ENCODE results near the gene CRAMP1. TPM values are rescaled to one million over a fixed set of nuclear protein-coding genes. Genes with fewer than 3 reads are reported as not detected.
A peak's percentile ranks its signal among the peaks of the same experiment; 100 is the strongest.

The CRAMP1 gene
- total RNA-seq, 1 experiment from 2014 or later = 33.0 TPM

DNA sequence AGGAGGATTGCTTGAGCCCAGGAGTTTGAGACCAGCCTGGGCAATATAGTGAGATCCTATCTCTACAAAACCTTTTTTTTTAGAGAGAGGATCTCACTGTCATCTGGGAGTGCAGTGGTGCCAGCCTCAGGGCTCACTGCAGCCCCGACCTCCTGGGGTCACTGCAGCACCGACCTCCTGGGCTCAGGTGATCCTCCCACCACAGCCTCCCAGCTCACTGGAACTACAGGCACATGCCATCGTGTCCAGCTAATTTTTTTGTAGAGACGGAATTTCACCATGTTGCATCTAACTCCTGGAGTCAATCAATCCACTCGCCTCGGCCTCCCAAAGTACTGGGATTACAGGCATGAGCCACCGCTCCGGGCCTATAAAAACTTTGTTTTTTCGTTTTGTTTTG lies 109.2 kb downstream of the CRAMP1 start:
- POLR2A ChIA-PET (ENCODE audit: low non-redundant PET) = no interaction called here
- Histone ChIP-seq H3K4me1 (ENCODE audit: insufficient read depth, low read length, poor library complexity, severe bottlenecking) (peaks cover 3% of the 10 kb centered on the region), H3K27me3 (replicated peaks; ENCODE audit: insufficient read depth, low read depth, low read length, poor library complexity) (no peaks in the 10 kb centered on the region), H3K4me3 (ENCODE audit: low read depth, low read length, poor library complexity, severe bottlenecking) (no peak overlapping the region), H3K9me3 (ENCODE audit: low read depth, low read length, poor library complexity, severe bottlenecking) (no peaks in the 10 kb centered on the region), H3K36me3 (ENCODE audit: insufficient read depth, low read length, poor library complexity, severe bottlenecking) (no peaks in the 10 kb centered on the region), H3K27ac (ENCODE audit: low read depth, low read length, poor library complexity, severe bottlenecking) (no peak overlapping the region)
- CTCF ChIA-PET = interaction anchor here (0.7 kb wide), 1 partner anchor 536 kb away, joined by 5 read pairs; no protein-coding TSS in a partner anchor
- BruUV-seq (replicated peaks) = no TSS peak
- no peak for DNase-seq (ENCODE audit: low spot score)
- intact Hi-C loops (cut with micrococcal nuclease; ENCODE audit: unreplicated experiment) = no loop called here
- TF ChIP-seq, protein P1, sequence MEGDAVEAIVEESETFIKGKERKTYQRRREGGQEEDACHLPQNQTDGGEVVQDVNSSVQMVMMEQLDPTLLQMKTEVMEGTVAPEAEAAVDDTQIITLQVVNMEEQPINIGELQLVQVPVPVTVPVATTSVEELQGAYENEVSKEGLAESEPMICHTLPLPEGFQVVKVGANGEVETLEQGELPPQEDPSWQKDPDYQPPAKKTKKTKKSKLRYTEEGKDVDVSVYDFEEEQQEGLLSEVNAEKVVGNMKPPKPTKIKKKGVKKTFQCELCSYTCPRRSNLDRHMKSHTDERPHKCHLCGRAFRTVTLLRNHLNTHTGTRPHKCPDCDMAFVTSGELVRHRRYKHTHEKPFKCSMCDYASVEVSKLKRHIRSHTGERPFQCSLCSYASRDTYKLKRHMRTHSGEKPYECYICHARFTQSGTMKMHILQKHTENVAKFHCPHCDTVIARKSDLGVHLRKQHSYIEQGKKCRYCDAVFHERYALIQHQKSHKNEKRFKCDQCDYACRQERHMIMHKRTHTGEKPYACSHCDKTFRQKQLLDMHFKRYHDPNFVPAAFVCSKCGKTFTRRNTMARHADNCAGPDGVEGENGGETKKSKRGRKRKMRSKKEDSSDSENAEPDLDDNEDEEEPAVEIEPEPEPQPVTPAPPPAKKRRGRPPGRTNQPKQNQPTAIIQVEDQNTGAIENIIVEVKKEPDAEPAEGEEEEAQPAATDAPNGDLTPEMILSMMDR (conservative IDR thresholded peaks at IDR 0.05; ENCODE audit: low read depth, low read length) = no peak
- TF ChIP-seq EZH2 (IDR thresholded peaks at IDR 0.05; ENCODE audit: borderline replicate concordance, low read depth, low read length, poor library complexity, severe bottlenecking) = no peak

DNA sequence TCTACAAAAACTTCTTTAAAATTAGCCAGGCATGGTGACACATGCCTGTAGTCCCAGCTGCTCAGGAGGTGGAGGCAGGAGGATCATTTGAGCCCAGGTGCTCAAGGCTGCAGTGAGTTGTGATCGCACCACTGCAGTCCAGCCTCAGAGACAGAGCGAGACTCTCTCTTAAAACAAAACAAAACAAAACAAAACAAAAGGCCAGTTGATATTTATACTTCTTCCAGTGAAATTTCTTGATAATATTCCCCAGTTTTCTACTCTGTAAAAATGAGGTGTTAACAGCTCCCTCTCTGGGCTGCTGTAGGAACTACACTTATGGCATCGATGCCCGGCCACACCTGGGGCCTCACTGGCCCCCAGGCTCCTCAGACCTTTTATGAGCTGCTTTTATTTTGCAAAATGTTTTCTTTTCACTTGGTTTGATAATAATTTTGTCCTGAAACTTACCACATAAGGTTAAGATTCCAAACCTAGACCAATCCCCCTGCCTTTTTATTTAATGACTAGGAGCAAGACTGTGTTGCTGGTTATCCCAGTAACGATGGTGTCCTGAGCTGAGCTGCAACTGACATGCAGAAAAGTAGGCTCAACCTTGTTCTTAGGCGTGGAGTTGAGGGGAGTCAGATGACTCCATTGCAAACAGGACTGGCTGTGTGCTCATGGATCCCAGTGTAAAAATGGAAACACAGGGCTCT lies 111.4 kb downstream of the CRAMP1 start:
- ChIA-PET POLR2A (ENCODE audit: low non-redundant PET) (no interaction called here), CTCF (interaction anchor here (0.5 to 1.3 kb wide), 2 partner anchors 16 to 424 kb away, joined by 4 to 17 read pairs; partner anchors contain the start of gene MAPK8IP3)
- no peak overlapping the region for H3K27ac ChIP-seq (ENCODE audit: low read depth, low read length, poor library complexity, severe bottlenecking)
- peaks cover 3% of the 10 kb centered on the region for H3K4me1 ChIP-seq (ENCODE audit: insufficient read depth, low read length, poor library complexity, severe bottlenecking)
- H3K27me3 ChIP-seq (replicated peaks; ENCODE audit: insufficient read depth, low read depth, low read length, poor library complexity) = no peaks in the 10 kb centered on the region
- H3K36me3 ChIP-seq (ENCODE audit: insufficient read depth, low read length, poor library complexity, severe bottlenecking) = no peaks in the 10 kb centered on the region
- H3K9me3 ChIP-seq (ENCODE audit: low read depth, low read length, poor library complexity, severe bottlenecking) = no peaks in the 10 kb centered on the region
- H3K4me3 ChIP-seq (ENCODE audit: low read depth, low read length, poor library complexity, severe bottlenecking) = no peak overlapping the region
- intact Hi-C loops (cut with micrococcal nuclease; ENCODE audit: unreplicated experiment) = no loop called here
- peak; percentile 41 for DNase-seq (ENCODE audit: low spot score)
- no peak for TF ChIP-seq EZH2 (IDR thresholded peaks at IDR 0.05; ENCODE audit: borderline replicate concordance, low read depth, low read length, poor library complexity, severe bottlenecking)
- TF ChIP-seq, protein P1 (conservative IDR thresholded peaks at IDR 0.05; ENCODE audit: low read depth, low read length) = peak; percentile 79
- BruUV-seq (replicated peaks) = no TSS peak

DNA sequence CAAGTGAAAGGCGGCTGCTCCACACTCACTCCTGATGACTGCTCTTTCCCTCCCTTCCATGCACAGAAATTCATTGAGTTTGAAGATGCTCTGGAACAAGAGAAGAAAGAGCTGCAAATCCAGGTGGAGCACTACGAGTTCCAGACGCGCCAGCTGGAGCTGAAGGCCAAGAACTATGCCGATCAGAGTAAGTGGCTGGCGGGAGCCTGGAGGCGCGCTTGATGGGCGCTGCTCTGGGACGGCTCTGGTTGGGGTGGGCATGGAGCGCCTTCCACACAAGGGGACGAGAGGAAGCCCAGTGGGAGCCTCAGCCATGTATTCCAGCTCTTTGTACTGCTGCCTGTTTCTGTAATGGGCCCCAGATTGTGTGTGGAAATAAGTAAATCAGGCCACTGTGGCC lies 112.3 kb downstream of the CRAMP1 start:
- no TSS peak for BruUV-seq (replicated peaks)
- no peaks in the 10 kb centered on the region for H3K27me3 ChIP-seq (replicated peaks; ENCODE audit: insufficient read depth, low read depth, low read length, poor library complexity)
- TF ChIP-seq, protein P1 (conservative IDR thresholded peaks at IDR 0.05; ENCODE audit: low read depth, low read length) = no peak
- no peak for TF ChIP-seq EZH2 (IDR thresholded peaks at IDR 0.05; ENCODE audit: borderline replicate concordance, low read depth, low read length, poor library complexity, severe bottlenecking)
- H3K4me1 ChIP-seq (ENCODE audit: insufficient read depth, low read length, poor library complexity, severe bottlenecking) = peaks cover 3% of the 10 kb centered on the region
- no peak for DNase-seq (ENCODE audit: low spot score)
- no peak overlapping the region for H3K4me3 ChIP-seq (ENCODE audit: low read depth, low read length, poor library complexity, severe bottlenecking)
- intact Hi-C loops (cut with micrococcal nuclease; ENCODE audit: unreplicated experiment) = no loop called here
- ChIA-PET POLR2A (ENCODE audit: low non-redundant PET) (no interaction called here), CTCF (no interaction called here)
- H3K9me3 ChIP-seq (ENCODE audit: low read depth, low read length, poor library complexity, severe bottlenecking) = no peaks in the 10 kb centered on the region
- no peak overlapping the region for H3K27ac ChIP-seq (ENCODE audit: low read depth, low read length, poor library complexity, severe bottlenecking)
- peaks cover 4% of the 10 kb centered on the region for H3K36me3 ChIP-seq (ENCODE audit: insufficient read depth, low read length, poor library complexity, severe bottlenecking)

Data from A673 (cell line).